ENCODE measurements around the gene ST6GALNAC1. TPM values are rescaled to one million over a fixed set of nuclear protein-coding genes. Genes with fewer than 3 reads are reported as not detected.
A peak's percentile ranks its signal among the peaks of the same experiment; 100 is the strongest.

ST6GALNAC1 gene
- total and polyA plus RNA-seq, 2 of the 13 experiments (the other 11 are each of a cell fraction or from before 2014, with no cell fraction given) = not detected

- TF ChIP-seq FUBP1 (CRISPR knock-in tag; IDR thresholded peaks at IDR 0.05; ENCODE audit: borderline replicate concordance) (0 out of 2 replicates have a peak, but pooled peaks have one; percentile 32), ZNF230 (CRISPR knock-in tag; IDR thresholded peaks at IDR 0.05) (0 out of 2 replicates have a peak, but pooled peaks have one; percentile 37), SMARCE1 (IDR thresholded peaks at IDR 0.05; ENCODE audit: borderline replicate concordance) (no peak), CHD4 (IDR thresholded peaks at IDR 0.05; ENCODE audit: borderline replicate concordance, low read length) (no peak), FOXP1 (IDR thresholded peaks at IDR 0.05) (no peak), FOXP1 (CRISPR knock-in tag; IDR thresholded peaks at IDR 0.05) (0 out of 2 replicates have a peak, but pooled peaks have one; percentile 2), HNRNPLL (IDR thresholded peaks at IDR 0.05; ENCODE audit: low read depth, low read length, poor library complexity, severe bottlenecking) (no peak), ZNF318 (CRISPR knock-in tag; IDR thresholded peaks at IDR 0.05) (0 out of 2 replicates have a peak, but pooled peaks have one; percentile 28), NFIB (CRISPR knock-in tag; IDR thresholded peaks at IDR 0.05; ENCODE audit: borderline replicate concordance) (no peak), U2AF2 (IDR thresholded peaks at IDR 0.05; ENCODE audit: low read depth, low read length) (no peak), HDAC2 (CRISPR knock-in tag; IDR thresholded peaks at IDR 0.05) (peak; percentile 48; the same call in 1 of the 2 replicates), PHB2 (IDR thresholded peaks at IDR 0.05; ENCODE audit: partially characterized antibody) (no peak), HINFP (CRISPR knock-in tag; IDR thresholded peaks at IDR 0.05; ENCODE audit: low read depth) (0 out of 2 replicates have a peak, but pooled peaks have one; percentile 53)
Observed at GRCh38 chr17:76598004-76598439, 45.5 kb downstream of the ST6GALNAC1 start (continued).

Data from HepG2 (cell line).